NB4 (cell line): ENCODE data around the gene DNAJC15.

ENCODE experiments used
- CTCF ChIP-seq: IDR thresholded peaks from one replicate; pipeline ENCODE4 v1.5.1; 2012; ENCODE audit warnings: low read depth, low read length
- MAX ChIP-seq: IDR thresholded peaks from 2 replicates; pipeline ENCODE4 v1.6.1; 2011; ENCODE audit warnings: low read depth, low read length
- MYC ChIP-seq: IDR thresholded peaks from 2 replicates; pipeline ENCODE4 v1.6.1; 2011; ENCODE audit warnings: low read depth, low read length
- POLR2A ChIP-seq: IDR thresholded peaks from 2 replicates; pipeline ENCODE4 v1.6.1; 2011; ENCODE audit warnings: mild to moderate bottlenecking; ENCODE audit not compliant: insufficient read length; ENCODE audit errors: extremely low read depth

- TF ChIP-seq MYC (no peak), CTCF (no peak), POLR2A (no peak), MAX (no peak)
Measured at GRCh38 chr13:43140985-43141384, 117.6 kb downstream of the DNAJC15 start.
